Measurements from ENCODE around the gene EPHB1. TPM values are rescaled to one million over a fixed set of nuclear protein-coding genes. Genes with fewer than 3 reads are reported as not detected.

The EPHB1 gene
- total and polyA plus RNA-seq, 2 experiments from 2014 or later: 0.45 to 1.7 TPM

GRCh38 chr3:134810052-134810435 is 15.0 kb downstream of the EPHB1 start:
- Histone ChIP-seq H3K27me3 (peaks cover 5% of the 10 kb centered on the region), H3K27ac (no peak overlapping the region), H3K4me3 (no peak overlapping the region), H3K4me1 (ENCODE audit: low read depth) (no peaks in the 10 kb centered on the region), H3K36me3 (no peaks in the 10 kb centered on the region), H3K9me3 (ENCODE audit: low read depth) (no peaks in the 10 kb centered on the region)
- DNase-seq (ENCODE audit: low read depth in 1 of 2, low spot score in 1 of 2): no peak
- TF ChIP-seq CTCF (IDR thresholded peaks at IDR 0.05; ENCODE audit: low read depth, low read length): no peak

GRCh38 chr3:134810850-134811249 is 15.8 kb downstream of the EPHB1 start:
- H3K27me3 ChIP-seq: peaks cover 5% of the 10 kb centered on the region
- H3K4me1 ChIP-seq (ENCODE audit: low read depth): no peaks in the 10 kb centered on the region
- TF ChIP-seq CTCF (IDR thresholded peaks at IDR 0.05; ENCODE audit: low read depth, low read length): no peak
- no peaks in the 10 kb centered on the region for H3K36me3 ChIP-seq
- H3K27ac ChIP-seq: no peak overlapping the region
- no peak for DNase-seq (ENCODE audit: low read depth in 1 of 2, low spot score in 1 of 2)
- no peaks in the 10 kb centered on the region for H3K9me3 ChIP-seq (ENCODE audit: low read depth)
- H3K4me3 ChIP-seq: no peak overlapping the region

- Histone ChIP-seq H3K27ac (no peak overlapping the region), H3K4me3 (no peak overlapping the region), H3K4me1 (ENCODE audit: low read depth) (no peaks in the 10 kb centered on the region), H3K36me3 (no peaks in the 10 kb centered on the region), H3K27me3 (no peaks in the 10 kb centered on the region), H3K9me3 (ENCODE audit: low read depth) (no peaks in the 10 kb centered on the region)
- DNase-seq (ENCODE audit: low read depth in 1 of 2, low spot score in 1 of 2): no peak
- no peak for TF ChIP-seq CTCF (IDR thresholded peaks at IDR 0.05; ENCODE audit: low read depth, low read length)
These were observed 18.6 kb downstream of the EPHB1 start for GRCh38 chr3:134813618-134814017.

- Histone ChIP-seq H3K4me1 (ENCODE audit: low read depth) (no peaks in the 10 kb centered on the region), H3K9me3 (ENCODE audit: low read depth) (no peaks in the 10 kb centered on the region), H3K4me3 (no peak overlapping the region), H3K36me3 (no peaks in the 10 kb centered on the region), H3K27me3 (no peaks in the 10 kb centered on the region), H3K27ac (no peak overlapping the region)
- DNase-seq (ENCODE audit: low read depth in 1 of 2, low spot score in 1 of 2): no peak
- no peak for TF ChIP-seq CTCF (IDR thresholded peaks at IDR 0.05; ENCODE audit: low read depth, low read length)
These were observed 20.5 kb downstream of the EPHB1 start for GRCh38 chr3:134815519-134815918.

GRCh38 chr3:134816623-134817022 is 21.6 kb downstream of the EPHB1 start:
- DNase-seq (ENCODE audit: low read depth in 1 of 2, low spot score in 1 of 2): no peak

More at GRCh38 chr3:134816623-134817022, 21.6 kb downstream of the EPHB1 start:
- Histone ChIP-seq H3K4me1 (ENCODE audit: low read depth) (no peaks in the 10 kb centered on the region), H3K4me3 (no peak overlapping the region), H3K36me3 (no peaks in the 10 kb centered on the region), H3K9me3 (ENCODE audit: low read depth) (no peaks in the 10 kb centered on the region), H3K27ac (no peak overlapping the region), H3K27me3 (no peaks in the 10 kb centered on the region)
- no peak for TF ChIP-seq CTCF (IDR thresholded peaks at IDR 0.05; ENCODE audit: low read depth, low read length)

All from cardiac muscle cell (in vitro differentiated cells and primary cell).